ENCODE data around the gene AIF1.

AIF1 gene

DNA sequence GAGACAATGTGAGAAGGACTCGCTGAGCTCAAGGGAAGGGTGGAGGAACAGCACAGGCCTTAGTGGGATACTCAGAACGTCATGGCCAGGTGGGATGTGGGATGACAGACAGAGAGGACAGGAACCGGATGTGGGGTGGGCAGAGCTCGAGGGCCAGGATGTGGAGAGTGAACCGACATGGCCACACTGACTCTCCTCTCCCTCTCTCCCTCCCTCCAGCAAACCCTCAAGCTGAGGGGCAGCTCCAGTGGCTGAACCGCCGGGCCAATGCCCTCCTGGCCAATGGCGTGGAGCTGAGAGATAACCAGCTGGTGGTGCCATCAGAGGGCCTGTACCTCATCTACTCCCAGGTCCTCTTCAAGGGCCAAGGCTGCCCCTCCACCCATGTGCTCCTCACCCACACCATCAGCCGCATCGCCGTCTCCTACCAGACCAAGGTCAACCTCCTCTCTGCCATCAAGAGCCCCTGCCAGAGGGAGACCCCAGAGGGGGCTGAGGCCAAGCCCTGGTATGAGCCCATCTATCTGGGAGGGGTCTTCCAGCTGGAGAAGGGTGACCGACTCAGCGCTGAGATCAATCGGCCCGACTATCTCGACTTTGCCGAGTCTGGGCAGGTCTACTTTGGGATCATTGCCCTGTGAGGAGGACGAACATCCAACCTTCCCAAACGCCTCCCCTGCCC, 38.0 kb upstream of the AIF1 start:
- no peak overlapping the region for H3K27ac ChIP-seq
- no peak overlapping the region for H3K4me3 ChIP-seq (ENCODE audit: low read depth, low read length)
- no peaks in the 10 kb centered on the region for H3K36me3 ChIP-seq
- H3K9me3 ChIP-seq (ENCODE audit: severe bottlenecking) = no peaks in the 10 kb centered on the region
- no peaks in the 10 kb centered on the region for H3K27me3 ChIP-seq (ENCODE audit: insufficient read depth, low read depth, severe bottlenecking)
- TF ChIP-seq, protein P1, sequence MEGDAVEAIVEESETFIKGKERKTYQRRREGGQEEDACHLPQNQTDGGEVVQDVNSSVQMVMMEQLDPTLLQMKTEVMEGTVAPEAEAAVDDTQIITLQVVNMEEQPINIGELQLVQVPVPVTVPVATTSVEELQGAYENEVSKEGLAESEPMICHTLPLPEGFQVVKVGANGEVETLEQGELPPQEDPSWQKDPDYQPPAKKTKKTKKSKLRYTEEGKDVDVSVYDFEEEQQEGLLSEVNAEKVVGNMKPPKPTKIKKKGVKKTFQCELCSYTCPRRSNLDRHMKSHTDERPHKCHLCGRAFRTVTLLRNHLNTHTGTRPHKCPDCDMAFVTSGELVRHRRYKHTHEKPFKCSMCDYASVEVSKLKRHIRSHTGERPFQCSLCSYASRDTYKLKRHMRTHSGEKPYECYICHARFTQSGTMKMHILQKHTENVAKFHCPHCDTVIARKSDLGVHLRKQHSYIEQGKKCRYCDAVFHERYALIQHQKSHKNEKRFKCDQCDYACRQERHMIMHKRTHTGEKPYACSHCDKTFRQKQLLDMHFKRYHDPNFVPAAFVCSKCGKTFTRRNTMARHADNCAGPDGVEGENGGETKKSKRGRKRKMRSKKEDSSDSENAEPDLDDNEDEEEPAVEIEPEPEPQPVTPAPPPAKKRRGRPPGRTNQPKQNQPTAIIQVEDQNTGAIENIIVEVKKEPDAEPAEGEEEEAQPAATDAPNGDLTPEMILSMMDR (IDR thresholded peaks at IDR 0.05; ENCODE audit: low read depth, low read length) = no peak
- DNase-seq = no peak

DNA sequence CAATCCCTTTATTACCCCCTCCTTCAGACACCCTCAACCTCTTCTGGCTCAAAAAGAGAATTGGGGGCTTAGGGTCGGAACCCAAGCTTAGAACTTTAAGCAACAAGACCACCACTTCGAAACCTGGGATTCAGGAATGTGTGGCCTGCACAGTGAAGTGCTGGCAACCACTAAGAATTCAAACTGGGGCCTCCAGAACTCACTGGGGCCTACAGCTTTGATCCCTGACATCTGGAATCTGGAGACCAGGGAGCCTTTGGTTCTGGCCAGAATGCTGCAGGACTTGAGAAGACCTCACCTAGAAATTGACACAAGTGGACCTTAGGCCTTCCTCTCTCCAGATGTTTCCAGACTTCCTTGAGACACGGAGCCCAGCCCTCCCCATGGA, 37.5 kb upstream of the AIF1 start:
- Histone ChIP-seq H3K36me3 (no peaks in the 10 kb centered on the region), H3K4me3 (ENCODE audit: low read depth, low read length) (no peak overlapping the region), H3K27ac (no peak overlapping the region), H3K9me3 (ENCODE audit: severe bottlenecking) (no peaks in the 10 kb centered on the region), H3K27me3 (ENCODE audit: insufficient read depth, low read depth, severe bottlenecking) (no peaks in the 10 kb centered on the region)
- no peak for DNase-seq
- TF ChIP-seq, protein P1 (IDR thresholded peaks at IDR 0.05; ENCODE audit: low read depth, low read length) = no peak

DNA sequence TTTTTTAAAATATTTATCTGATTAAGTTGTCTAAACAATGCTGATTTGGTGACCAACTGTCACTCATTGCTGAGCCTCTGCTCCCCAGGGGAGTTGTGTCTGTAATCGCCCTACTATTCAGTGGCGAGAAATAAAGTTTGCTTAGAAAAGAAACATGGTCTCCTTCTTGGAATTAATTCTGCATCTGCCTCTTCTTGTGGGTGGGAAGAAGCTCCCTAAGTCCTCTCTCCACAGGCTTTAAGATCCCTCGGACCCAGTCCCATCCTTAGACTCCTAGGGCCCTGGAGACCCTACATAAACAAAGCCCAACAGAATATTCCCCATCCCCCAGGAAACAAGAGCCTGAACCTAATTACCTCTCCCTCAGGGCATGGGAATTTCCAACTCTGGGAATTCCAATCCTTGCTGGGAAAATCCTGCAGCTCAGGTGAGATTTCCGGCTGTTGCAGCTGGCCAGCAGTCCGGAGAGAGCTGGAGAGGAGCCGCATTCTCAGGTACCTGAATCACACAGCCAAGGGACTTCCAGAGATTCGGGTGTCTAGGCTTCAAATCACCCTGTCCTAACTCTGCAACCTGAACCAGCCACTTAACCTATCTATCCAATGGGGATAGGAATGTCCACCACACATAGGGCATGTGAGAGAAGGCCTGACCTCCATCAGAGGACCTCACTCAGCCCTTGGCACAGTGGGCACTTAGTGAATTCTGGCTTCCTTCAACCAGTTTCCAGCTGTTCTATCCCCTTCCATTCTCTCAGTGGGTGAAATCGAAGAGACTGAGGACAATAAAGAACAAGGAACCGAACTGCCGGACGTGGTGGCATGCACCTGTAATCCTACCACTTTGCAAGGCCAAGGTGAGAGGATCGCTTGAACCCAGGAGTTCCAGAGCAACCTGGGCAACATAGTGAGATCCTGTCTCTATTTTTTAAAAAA, 36.6 kb upstream of the AIF1 start:
- TF ChIP-seq, protein P1 (IDR thresholded peaks at IDR 0.05; ENCODE audit: low read depth, low read length) = no peak
- H3K36me3 ChIP-seq = no peaks in the 10 kb centered on the region
- no peak overlapping the region for H3K27ac ChIP-seq
- no peaks in the 10 kb centered on the region for H3K9me3 ChIP-seq (ENCODE audit: severe bottlenecking)
- no peak overlapping the region for H3K4me3 ChIP-seq (ENCODE audit: low read depth, low read length)
- no peaks in the 10 kb centered on the region for H3K27me3 ChIP-seq (ENCODE audit: insufficient read depth, low read depth, severe bottlenecking)
- no peak for DNase-seq

DNA sequence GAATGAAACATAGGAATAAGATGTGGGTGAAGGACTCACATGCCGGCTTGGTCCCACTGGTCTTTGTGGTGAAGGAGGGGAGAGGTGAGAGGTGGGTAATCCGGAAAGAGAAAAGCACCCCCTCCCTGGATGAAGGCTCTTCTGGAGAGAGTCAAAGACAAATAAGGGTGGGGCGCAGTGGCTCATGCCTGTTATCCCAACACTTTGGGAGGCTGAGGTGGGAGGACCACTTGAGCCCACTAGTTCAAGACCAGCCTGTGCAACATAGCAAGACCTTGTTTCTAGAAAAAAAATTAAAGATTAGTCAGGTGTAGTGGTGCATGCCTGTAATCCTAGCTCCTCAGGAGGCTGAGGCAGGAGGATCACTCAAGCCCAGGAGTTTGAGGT, 35.9 kb upstream of the AIF1 start:
- Histone ChIP-seq H3K27me3 (ENCODE audit: insufficient read depth, low read depth, severe bottlenecking) (no peaks in the 10 kb centered on the region), H3K9me3 (ENCODE audit: severe bottlenecking) (no peaks in the 10 kb centered on the region), H3K4me3 (ENCODE audit: low read depth, low read length) (no peak overlapping the region), H3K27ac (no peak overlapping the region), H3K36me3 (no peaks in the 10 kb centered on the region)
- DNase-seq = no peak
- TF ChIP-seq, protein P1 (IDR thresholded peaks at IDR 0.05; ENCODE audit: low read depth, low read length) = no peak

DNA sequence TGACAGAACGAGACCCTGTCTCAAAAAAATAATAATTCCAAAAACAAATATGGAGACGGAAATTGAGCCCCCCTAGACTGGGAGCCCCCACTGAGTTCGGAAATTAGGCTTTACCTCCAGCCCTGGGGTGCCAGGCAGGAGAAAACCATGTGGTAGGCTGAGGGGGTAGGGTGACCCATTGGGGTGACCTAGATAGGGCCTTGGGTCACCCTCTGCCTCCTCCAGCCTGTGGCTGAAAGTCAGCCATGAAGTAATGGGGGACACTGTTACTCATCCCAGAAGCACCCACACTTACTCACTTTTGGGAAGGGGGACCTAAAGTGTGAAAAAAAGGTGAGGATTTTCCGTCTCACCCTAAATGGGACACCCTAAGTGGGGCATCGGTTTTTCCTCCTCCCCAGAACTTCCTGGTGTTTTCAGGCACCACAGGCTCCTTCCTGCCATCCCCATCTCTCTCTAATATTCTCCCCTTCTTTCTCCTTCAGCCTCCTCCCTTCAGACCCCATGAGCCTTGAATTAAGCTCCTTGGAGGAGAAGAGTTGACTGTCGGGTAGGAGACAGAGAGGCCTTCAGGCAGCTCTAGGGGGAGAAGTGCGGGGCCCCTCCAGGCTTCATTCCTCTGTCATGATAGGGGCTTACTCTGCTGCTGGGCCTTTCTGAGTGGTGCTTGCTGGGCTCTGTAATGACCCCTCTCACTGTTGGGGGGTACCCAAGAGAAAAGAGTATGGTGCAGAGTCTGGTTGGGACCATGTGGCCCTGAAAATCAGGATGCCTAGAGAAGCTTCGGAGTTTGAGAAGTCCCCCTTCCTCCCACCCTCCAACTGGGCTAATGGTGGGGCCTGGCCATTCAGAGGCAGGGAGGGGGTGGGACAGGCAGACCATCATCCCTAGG, 35.2 kb upstream of the AIF1 start:
- Histone ChIP-seq H3K27me3 (ENCODE audit: insufficient read depth, low read depth, severe bottlenecking) (no peaks in the 10 kb centered on the region), H3K36me3 (no peaks in the 10 kb centered on the region), H3K4me3 (ENCODE audit: low read depth, low read length) (no peak overlapping the region), H3K9me3 (ENCODE audit: severe bottlenecking) (no peaks in the 10 kb centered on the region), H3K27ac (no peak overlapping the region)
- DNase-seq = no peak
- TF ChIP-seq, protein P1 (IDR thresholded peaks at IDR 0.05; ENCODE audit: low read depth, low read length) = no peak
